ENCODE data around the gene DPCD.
A peak's percentile ranks its signal among the peaks of the same experiment; 100 is the strongest.

Gene DPCD

GRCh38 chr10:101587725-101588653 lies at the start of gene DPCD, which contains the start of gene POLL:
Gene DPCD, plus strand, starts transcription at chr10:101588321. Its CDS starts 16 bp downstream, at chr10:101588337.
Gene POLL, minus strand, starts transcription at chr10:101588257. Its CDS starts 897 bp downstream, at chr10:101587360.
- POLR2A ChIA-PET, result interaction anchor here (0.8 to 1.5 kb wide), 2 partner anchors 12 to 437 kb away, joined by 3 read pairs; no protein-coding TSS in a partner anchor
- peak within 1 kb of the TSS; percentile 99 for H3K4me3 ChIP-seq (ENCODE audit: low read depth, low read length)
- CTCF ChIA-PET, result interaction anchor here (0.7 to 12.5 kb wide), 9 partner anchors 10 to 493 kb away, joined by 3 to 145 read pairs (median 8); no protein-coding TSS in a partner anchor
- peak; percentile 62 for DNase-seq (ENCODE audit: low read depth, low spot score)
- no peak for TF ChIP-seq CTCF (IDR thresholded peaks at IDR 0.05; ENCODE audit: insufficient read depth, low read length, missing control alignments)

- POLR2A ChIA-PET, result no interaction called here
- CTCF ChIA-PET, result interaction anchor here (1.1 to 1.6 kb wide), 4 partner anchors 8 to 324 kb away, joined by 3 to 10 read pairs (median 3); no protein-coding TSS in a partner anchor
- DNase-seq (ENCODE audit: low read depth, low spot score), result no peak
- no peak overlapping the region for H3K4me3 ChIP-seq (ENCODE audit: low read depth, low read length)
- no peak for TF ChIP-seq CTCF (IDR thresholded peaks at IDR 0.05; ENCODE audit: insufficient read depth, low read length, missing control alignments)
These were observed 49.7 kb upstream of the DPCD start for GRCh38 chr10:101538446-101538845.

GRCh38 chr10:101545898-101546297 lies 42.2 kb upstream of the DPCD start:
- ChIA-PET CTCF (interaction anchor here (0.7 to 2.7 kb wide), 7 partner anchors 8 to 29 kb away, joined by 3 to 10 read pairs (median 4); no protein-coding TSS in a partner anchor), POLR2A (no interaction called here)
- no peak for DNase-seq (ENCODE audit: low read depth, low spot score)
- no peak for TF ChIP-seq CTCF (IDR thresholded peaks at IDR 0.05; ENCODE audit: insufficient read depth, low read length, missing control alignments)
- H3K4me3 ChIP-seq (ENCODE audit: low read depth, low read length), result no peak overlapping the region

- TF ChIP-seq CTCF (IDR thresholded peaks at IDR 0.05; ENCODE audit: insufficient read depth, low read length, missing control alignments), result no peak
- DNase-seq (ENCODE audit: low read depth, low spot score), result no peak
- POLR2A ChIA-PET, result no interaction called here
- H3K4me3 ChIP-seq (ENCODE audit: low read depth, low read length), result no peak overlapping the region
- CTCF ChIA-PET, result interaction anchor here (1.0 to 4.2 kb wide), 3 partner anchors 14 to 20 kb away, joined by 3 to 25 read pairs (median 4); no protein-coding TSS in a partner anchor
These were observed 37.2 kb upstream of the DPCD start for GRCh38 chr10:101550965-101551364.

- DNase-seq (ENCODE audit: low read depth, low spot score), result no peak
- no peak overlapping the region for H3K4me3 ChIP-seq (ENCODE audit: low read depth, low read length)
- TF ChIP-seq CTCF (IDR thresholded peaks at IDR 0.05; ENCODE audit: insufficient read depth, low read length, missing control alignments), result no peak
- POLR2A ChIA-PET, result no interaction called here
- CTCF ChIA-PET, result interaction anchor here (1.1 to 4.2 kb wide), 2 partner anchors 16 to 18 kb away, joined by 4 to 25 read pairs; no protein-coding TSS in a partner anchor
These were observed 35.7 kb upstream of the DPCD start for GRCh38 chr10:101552442-101552841.

GRCh38 chr10:101557541-101557940 lies 30.6 kb upstream of the DPCD start:
- H3K4me3 ChIP-seq (ENCODE audit: low read depth, low read length), result no peak overlapping the region
- TF ChIP-seq CTCF (IDR thresholded peaks at IDR 0.05; ENCODE audit: insufficient read depth, low read length, missing control alignments), result no peak
- DNase-seq (ENCODE audit: low read depth, low spot score), result no peak
- POLR2A ChIA-PET, result no interaction called here
- CTCF ChIA-PET, result interaction anchor here (0.6 to 9.1 kb wide), 3 partner anchors 12 to 18 kb away, joined by 3 to 73 read pairs (median 3); no protein-coding TSS in a partner anchor
